ENCODE results near the gene USP34.

Gene USP34

GRCh38 chr2:61272421-61273070 lies 198.3 kb downstream of the USP34 start:
- Mint-ChIP-seq H3K4me1 (ENCODE audit: low read depth) (no peaks in the 10 kb centered on the region), H3K27ac (no peak overlapping the region), H3K4me3 (no peak overlapping the region), H3K27me3 (no peaks in the 10 kb centered on the region), H3K36me3 (ENCODE audit: low read depth) (peaks cover 68% of the 10 kb centered on the region), H3K9me3 (no peaks in the 10 kb centered on the region)
- intact Hi-C loops (cut with micrococcal nuclease) = no loop called here

GRCh38 chr2:61268249-61268648 lies 202.6 kb downstream of the USP34 start:
- Mint-ChIP-seq H3K36me3 (ENCODE audit: low read depth) (peaks cover 78% of the 10 kb centered on the region), H3K27ac (no peak overlapping the region), H3K4me1 (ENCODE audit: low read depth) (no peaks in the 10 kb centered on the region), H3K27me3 (no peaks in the 10 kb centered on the region), H3K4me3 (no peak overlapping the region), H3K9me3 (no peaks in the 10 kb centered on the region)
- intact Hi-C loops (cut with micrococcal nuclease) = no loop called here

DNA sequence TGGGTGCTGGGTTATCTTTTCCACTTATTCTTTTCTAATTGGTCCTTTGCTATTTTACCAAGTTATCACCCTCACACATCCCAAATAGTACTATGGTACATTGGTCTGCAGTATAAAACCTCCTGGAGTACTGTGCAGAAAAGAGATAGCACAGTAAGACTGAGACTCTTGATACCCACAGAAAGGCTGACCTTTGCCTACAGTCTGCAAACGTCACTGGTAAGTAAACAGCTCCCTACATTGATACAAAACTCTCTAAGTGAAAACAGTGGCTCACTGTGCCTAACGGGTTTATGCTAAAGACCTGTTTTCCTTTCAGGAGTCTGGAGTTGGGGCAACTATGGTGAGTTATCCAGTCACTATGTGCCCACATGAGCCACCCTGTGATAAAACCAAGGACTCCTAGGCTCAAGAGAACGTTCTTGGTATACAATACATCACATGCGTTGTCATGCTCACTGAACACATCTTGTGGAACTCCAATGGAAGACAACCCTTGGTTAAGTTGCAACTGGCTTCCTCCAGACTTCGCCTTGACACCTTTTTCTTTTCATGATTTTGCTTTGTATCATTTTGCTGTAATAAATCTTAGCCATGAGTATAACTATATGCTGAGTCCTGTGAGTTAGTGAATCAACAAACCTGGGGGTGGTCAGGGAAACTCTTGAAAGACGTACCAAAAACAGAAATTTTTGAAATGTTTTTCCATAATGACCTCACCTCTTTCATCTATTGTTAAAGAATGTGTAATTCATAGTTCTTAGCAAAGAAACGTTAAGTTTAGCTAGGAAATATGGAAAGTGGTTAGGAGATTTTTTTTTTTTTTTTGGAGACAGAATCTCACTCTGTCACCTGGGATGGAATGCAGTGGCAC lies 204.0 kb downstream of the USP34 start:
- intact Hi-C loops (cut with micrococcal nuclease) = no loop called here
- no peak overlapping the region for H3K27ac Mint-ChIP-seq
- no peak overlapping the region for H3K4me3 Mint-ChIP-seq
- H3K4me1 Mint-ChIP-seq (ENCODE audit: low read depth) = no peaks in the 10 kb centered on the region
- H3K27me3 Mint-ChIP-seq = no peaks in the 10 kb centered on the region
- H3K36me3 Mint-ChIP-seq (ENCODE audit: low read depth) = peaks cover 81% of the 10 kb centered on the region
- no peaks in the 10 kb centered on the region for H3K9me3 Mint-ChIP-seq

DNA sequence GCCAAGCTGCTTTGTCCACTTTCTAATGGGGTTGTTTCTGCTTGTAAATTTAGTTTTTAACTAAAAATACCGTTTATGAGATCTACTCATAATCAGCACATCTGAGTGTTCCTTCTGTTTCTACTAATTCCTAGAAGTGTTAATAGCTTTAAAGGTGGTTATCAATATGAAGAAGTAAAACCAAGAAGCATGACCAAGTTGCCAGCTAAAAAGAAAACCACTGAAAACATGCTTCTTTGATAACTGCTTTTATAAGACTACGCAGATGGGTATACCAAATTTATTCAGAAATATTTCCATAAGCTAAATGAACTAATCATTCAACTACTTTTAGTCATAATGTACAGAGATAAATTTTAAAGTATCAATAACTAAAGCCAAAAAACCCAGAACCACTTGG lies 207.1 kb downstream of the USP34 start:
- intact Hi-C loops (cut with micrococcal nuclease) = no loop called here
- Mint-ChIP-seq H3K27ac (no peak overlapping the region), H3K4me3 (no peak overlapping the region), H3K4me1 (ENCODE audit: low read depth) (no peaks in the 10 kb centered on the region), H3K36me3 (ENCODE audit: low read depth) (peaks cover 77% of the 10 kb centered on the region), H3K27me3 (no peaks in the 10 kb centered on the region), H3K9me3 (no peaks in the 10 kb centered on the region)

- intact Hi-C loops (cut with micrococcal nuclease) = no loop called here
- Mint-ChIP-seq H3K27me3 (no peaks in the 10 kb centered on the region), H3K4me1 (ENCODE audit: low read depth) (no peaks in the 10 kb centered on the region), H3K36me3 (ENCODE audit: low read depth) (peaks cover 77% of the 10 kb centered on the region), H3K27ac (no peak overlapping the region), H3K4me3 (no peak overlapping the region), H3K9me3 (no peaks in the 10 kb centered on the region)
Measured at GRCh38 chr2:61262699-61263098, 208.2 kb downstream of the USP34 start.

DNA sequence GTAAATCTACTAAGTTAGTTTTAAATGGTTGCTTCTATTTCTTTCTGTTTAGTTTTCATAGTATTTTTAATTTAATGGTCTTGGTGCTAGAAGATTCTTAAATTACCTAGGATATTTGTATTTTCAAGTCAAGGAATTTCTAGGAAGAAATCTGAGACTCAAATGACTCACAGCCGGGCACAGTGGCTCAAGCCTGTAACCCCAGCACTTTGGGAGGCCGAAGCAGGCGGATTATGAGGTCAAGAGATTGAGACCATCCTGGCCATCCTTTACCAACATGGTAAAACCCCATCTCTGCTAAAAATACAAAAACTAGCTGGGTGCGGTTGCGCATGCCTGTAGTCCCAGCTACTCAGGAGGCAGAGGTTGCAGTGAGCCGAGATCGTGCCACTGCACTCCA lies 213.4 kb downstream of the USP34 start:
- Mint-ChIP-seq H3K4me1 (ENCODE audit: low read depth) (no peaks in the 10 kb centered on the region), H3K36me3 (ENCODE audit: low read depth) (peaks cover 80% of the 10 kb centered on the region), H3K4me3 (no peak overlapping the region), H3K27me3 (no peaks in the 10 kb centered on the region), H3K9me3 (no peaks in the 10 kb centered on the region), H3K27ac (no peak overlapping the region)
- intact Hi-C loops (cut with micrococcal nuclease) = no loop called here

GRCh38 chr2:61255580-61256437 lies 215.1 kb downstream of the USP34 start:
- Mint-ChIP-seq H3K4me1 (ENCODE audit: low read depth) (no peaks in the 10 kb centered on the region), H3K9me3 (no peaks in the 10 kb centered on the region), H3K36me3 (ENCODE audit: low read depth) (peaks cover 77% of the 10 kb centered on the region), H3K4me3 (no peak overlapping the region), H3K27me3 (no peaks in the 10 kb centered on the region), H3K27ac (no peak overlapping the region)
- intact Hi-C loops (cut with micrococcal nuclease) = no loop called here

DNA sequence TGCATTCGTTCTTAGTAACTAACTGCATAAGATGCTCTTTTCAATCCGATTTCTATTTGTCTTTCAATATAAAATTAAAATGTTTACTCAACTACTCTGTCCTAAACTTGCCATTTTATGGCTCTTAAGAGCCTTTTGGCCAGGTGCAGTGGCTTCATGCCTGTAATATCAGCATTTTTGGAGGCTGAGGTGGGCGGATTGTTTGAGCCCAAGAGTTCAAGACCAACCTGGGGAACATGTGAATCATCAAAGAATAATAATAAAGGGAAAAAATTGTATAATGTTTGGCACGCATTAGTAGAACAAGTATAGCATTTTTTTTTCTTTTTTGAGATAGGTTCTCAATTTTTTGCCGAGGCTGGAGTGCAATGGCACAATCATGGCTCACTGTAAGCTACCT lies 216.4 kb downstream of the USP34 start:
- intact Hi-C loops (cut with micrococcal nuclease) = no loop called here
- H3K9me3 Mint-ChIP-seq = no peaks in the 10 kb centered on the region
- H3K27ac Mint-ChIP-seq = no peak overlapping the region
- no peak overlapping the region for H3K4me3 Mint-ChIP-seq
- H3K36me3 Mint-ChIP-seq (ENCODE audit: low read depth) = peaks cover 88% of the 10 kb centered on the region
- H3K27me3 Mint-ChIP-seq = no peaks in the 10 kb centered on the region
- no peaks in the 10 kb centered on the region for H3K4me1 Mint-ChIP-seq (ENCODE audit: low read depth)

- no peak overlapping the region for H3K4me3 Mint-ChIP-seq
- no peaks in the 10 kb centered on the region for H3K4me1 Mint-ChIP-seq (ENCODE audit: low read depth)
- no peak overlapping the region for H3K27ac Mint-ChIP-seq
- H3K36me3 Mint-ChIP-seq (ENCODE audit: low read depth) = peaks cover 81% of the 10 kb centered on the region
- intact Hi-C loops (cut with micrococcal nuclease) = no loop called here
- no peaks in the 10 kb centered on the region for H3K9me3 Mint-ChIP-seq
- no peaks in the 10 kb centered on the region for H3K27me3 Mint-ChIP-seq
Measured at GRCh38 chr2:61253136-61253535, 217.8 kb downstream of the USP34 start.

GRCh38 chr2:61252031-61252430 lies 218.9 kb downstream of the USP34 start:
- intact Hi-C loops (cut with micrococcal nuclease) = no loop called here
- Mint-ChIP-seq H3K27ac (no peak overlapping the region), H3K36me3 (ENCODE audit: low read depth) (peaks cover 82% of the 10 kb centered on the region)

GRCh38 chr2:61249521-61250071 lies 221.3 kb downstream of the USP34 start:
- no peak overlapping the region for H3K27ac Mint-ChIP-seq
- H3K36me3 Mint-ChIP-seq (ENCODE audit: low read depth) = peaks cover 83% of the 10 kb centered on the region
- no peaks in the 10 kb centered on the region for H3K9me3 Mint-ChIP-seq

More at GRCh38 chr2:61252031-61252430, 218.9 kb downstream of the USP34 start:
- no peak overlapping the region for H3K4me3 Mint-ChIP-seq
- no peaks in the 10 kb centered on the region for H3K27me3 Mint-ChIP-seq
- no peaks in the 10 kb centered on the region for H3K4me1 Mint-ChIP-seq (ENCODE audit: low read depth)
- no peaks in the 10 kb centered on the region for H3K9me3 Mint-ChIP-seq

GRCh38 chr2:61247204-61247812 lies 223.6 kb downstream of the USP34 start:
- Mint-ChIP-seq H3K27me3 (no peaks in the 10 kb centered on the region), H3K36me3 (ENCODE audit: low read depth) (peaks cover 83% of the 10 kb centered on the region), H3K27ac (no peak overlapping the region), H3K9me3 (no peaks in the 10 kb centered on the region), H3K4me1 (ENCODE audit: low read depth) (no peaks in the 10 kb centered on the region), H3K4me3 (no peak overlapping the region)
- intact Hi-C loops (cut with micrococcal nuclease) = no loop called here

More at GRCh38 chr2:61249521-61250071, 221.3 kb downstream of the USP34 start:
- no peaks in the 10 kb centered on the region for H3K4me1 Mint-ChIP-seq (ENCODE audit: low read depth)
- H3K4me3 Mint-ChIP-seq = no peak overlapping the region
- intact Hi-C loops (cut with micrococcal nuclease) = no loop called here
- H3K27me3 Mint-ChIP-seq = no peaks in the 10 kb centered on the region

GRCh38 chr2:61244694-61245093 lies 226.2 kb downstream of the USP34 start:
- H3K4me1 Mint-ChIP-seq (ENCODE audit: low read depth) = no peaks in the 10 kb centered on the region
- H3K27ac Mint-ChIP-seq = no peak overlapping the region
- H3K27me3 Mint-ChIP-seq = no peaks in the 10 kb centered on the region
- peaks cover 84% of the 10 kb centered on the region for H3K36me3 Mint-ChIP-seq (ENCODE audit: low read depth)
- no peaks in the 10 kb centered on the region for H3K9me3 Mint-ChIP-seq
- intact Hi-C loops (cut with micrococcal nuclease) = no loop called here
- no peak overlapping the region for H3K4me3 Mint-ChIP-seq
